SK-N-MC (cell line): ENCODE results near the gene RTKN2.

Experiments used
- EZH2 ChIP-seq: fragments of 200-600 bp; sonication (generic); IDR thresholded peaks from one replicate; pipeline ENCODE4 v1.6.1; 2017; ENCODE audit warnings: antibody characterized with exemption
- FOXP2 ChIP-seq: optimal IDR thresholded peaks from 2 replicates; pipeline ENCODE3; 2011; ENCODE audit warnings: mild to moderate bottlenecking, moderate library complexity; ENCODE audit not compliant: insufficient read depth; ENCODE audit errors: extremely low read length, control extremely low read depth
- POLR2AphosphoS5 ChIP-seq: IDR thresholded peaks from 2 replicates; pipeline ENCODE4 v1.6.1; 2012; ENCODE audit warnings: mild to moderate bottlenecking, low read depth, low read length, borderline replicate concordance

DNA sequence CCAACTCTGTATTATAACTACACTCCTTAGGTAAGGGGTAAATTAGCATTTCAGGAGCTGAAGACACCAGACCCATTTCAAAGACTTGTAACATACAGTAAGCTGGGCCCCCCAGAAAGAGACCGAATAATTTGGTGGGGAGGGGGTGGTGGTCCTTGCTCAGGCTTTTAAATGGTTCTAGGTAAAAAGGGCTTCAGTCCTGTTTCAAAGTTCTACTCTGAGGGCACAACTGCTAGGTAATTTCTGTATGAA lies 73.0 kb downstream of the RTKN2 start:
- TF ChIP-seq EZH2 = no peak
- TF ChIP-seq POLR2AphosphoS5 = no peak; the same call in 1 of the 2 replicates
- TF ChIP-seq FOXP2 = no peak
